HEK293T (cell line): ENCODE results near the gene DEPP1.

Source experiments
- ARNT ChIP-seq: fragments of 450-650 bp; IDR thresholded peaks from 2 replicates; pipeline ENCODE4 v1.6.1; 2017; ENCODE audit warnings: mild to moderate bottlenecking
- BHLHE40 ChIP-seq: fragments of 450-650 bp; IDR thresholded peaks from 2 replicates; pipeline ENCODE4 v1.6.1; 2016; ENCODE audit warnings: mild to moderate bottlenecking, moderate library complexity, borderline replicate concordance
- CTBP1 ChIP-seq: fragments of 450-650 bp; IDR thresholded peaks from 2 replicates; pipeline ENCODE4 v1.6.1; 2016; ENCODE audit warnings: borderline replicate concordance
- ELF4 ChIP-seq: fragments of 450-650 bp; IDR thresholded peaks from 2 replicates; pipeline ENCODE4 v1.6.1; 2017; ENCODE audit warnings: antibody characterized with exemption
- FOXA1 ChIP-seq: fragments of 450-650 bp; IDR thresholded peaks from 2 replicates; pipeline ENCODE4 v1.6.1; 2016; ENCODE audit warnings: mild to moderate bottlenecking
- FOXK2 ChIP-seq: fragments of 450-650 bp; IDR thresholded peaks from 2 replicates; pipeline ENCODE4 v1.6.1; 2016; ENCODE audit warnings: mild to moderate bottlenecking
- FOXM1 ChIP-seq: fragments of 450-650 bp; IDR thresholded peaks from 2 replicates; pipeline ENCODE4 v1.6.1; 2017; ENCODE audit warnings: mild to moderate bottlenecking, borderline replicate concordance
- NFRKB ChIP-seq: fragments of 450-650 bp; IDR thresholded peaks from 2 replicates; pipeline ENCODE4 v1.6.1; 2016; ENCODE audit warnings: mild to moderate bottlenecking, moderate library complexity
- SP1 ChIP-seq: fragments of 450-650 bp; IDR thresholded peaks from 2 replicates; pipeline ENCODE4 v1.6.1; 2017
- SUZ12 ChIP-seq: fragments of 450-650 bp; IDR thresholded peaks from 2 replicates; pipeline ENCODE4 v1.6.1; 2016; ENCODE audit warnings: mild to moderate bottlenecking
- TARDBP ChIP-seq: fragments of 450-650 bp; IDR thresholded peaks from 2 replicates; pipeline ENCODE4 v1.6.1; 2016
- ZNF384 ChIP-seq: fragments of 450-650 bp; IDR thresholded peaks from 2 replicates; pipeline ENCODE4 v1.6.1; 2016
- TF ChIP-seq, protein P1 (sequence below): fragments of 450-650 bp; IDR thresholded peaks from 2 replicates; pipeline ENCODE4 v1.6.1; 2016

DNA sequence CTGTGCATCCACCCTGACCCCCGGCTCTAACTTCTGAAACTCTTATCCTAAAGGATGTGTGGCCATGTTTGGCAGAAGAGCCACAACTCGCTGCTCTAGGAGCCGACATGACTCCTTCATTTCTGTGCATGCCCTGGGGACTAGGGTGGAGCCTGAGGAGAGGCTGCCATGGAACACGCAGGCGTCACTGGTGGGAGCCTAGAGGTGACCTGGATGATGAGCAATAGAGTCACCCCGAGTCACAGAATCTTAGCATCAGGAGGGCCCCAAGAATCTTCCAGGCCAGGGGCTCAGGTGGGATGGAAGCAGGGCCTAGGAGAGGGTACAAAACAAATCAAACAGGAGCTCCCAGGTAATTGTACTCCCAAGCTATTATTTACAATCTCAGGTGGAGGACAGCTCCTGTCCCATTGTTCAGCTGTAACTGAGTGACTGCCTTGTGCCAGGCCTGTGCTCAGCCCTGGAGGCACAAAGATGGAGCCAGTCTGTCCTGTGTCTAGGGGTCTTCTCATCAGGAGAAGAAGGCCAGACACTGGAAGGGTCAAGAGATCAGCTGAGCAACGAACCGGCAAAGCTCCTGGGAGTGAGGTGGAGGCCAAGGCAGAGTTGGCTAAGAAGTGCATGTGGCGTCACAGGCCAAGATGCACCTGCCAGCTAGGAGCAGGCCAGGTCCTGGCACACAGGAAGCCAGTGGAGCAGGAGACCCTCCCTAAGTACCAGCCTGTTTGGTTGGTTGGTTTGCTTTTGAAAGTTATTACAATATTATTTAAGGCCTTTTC lies 16.3 kb upstream of the DEPP1 start:
- TF ChIP-seq FOXA1 (no peak), TARDBP (no peak), CTBP1 (no peak), BHLHE40 (no peak), FOXK2 (no peak), ELF4 (no peak), NFRKB (no peak), SUZ12 (no peak), SP1 (no peak), FOXM1 (no peak), ARNT (no peak), ZNF384 (no peak)
- TF ChIP-seq, protein P1, sequence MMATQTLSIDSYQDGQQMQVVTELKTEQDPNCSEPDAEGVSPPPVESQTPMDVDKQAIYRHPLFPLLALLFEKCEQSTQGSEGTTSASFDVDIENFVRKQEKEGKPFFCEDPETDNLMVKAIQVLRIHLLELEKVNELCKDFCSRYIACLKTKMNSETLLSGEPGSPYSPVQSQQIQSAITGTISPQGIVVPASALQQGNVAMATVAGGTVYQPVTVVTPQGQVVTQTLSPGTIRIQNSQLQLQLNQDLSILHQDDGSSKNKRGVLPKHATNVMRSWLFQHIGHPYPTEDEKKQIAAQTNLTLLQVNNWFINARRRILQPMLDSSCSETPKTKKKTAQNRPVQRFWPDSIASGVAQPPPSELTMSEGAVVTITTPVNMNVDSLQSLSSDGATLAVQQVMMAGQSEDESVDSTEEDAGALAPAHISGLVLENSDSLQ, result no peak
